Activated T-helper 1 cell treated with anti-CD3 and anti-CD28 coated beads, Interleukin-12 subunit alpha, Interleukin-12 subunit beta, Interleukin-2, Interleukin-4 antibody, amounts not matched to agents 30 ng/mL and 10 ng/mL and 1 ng/mL, durations not matched to agents 14 hours and 24 hours and 36 hours (primary cell): ENCODE measurements around the gene NET1. TPM values are rescaled to one million over a fixed set of nuclear protein-coding genes. Genes with fewer than 3 reads are reported as not detected.
"Not testable (repeated sequence)": the region's sequence is repeated elsewhere in the genome, so short reads cannot be mapped to it uniquely, and the experiment has no call there.

ENCODE experiments used
- DNase-seq: peaks from one replicate; pipeline ENCODE4 v3.0.0; 2021; ENCODE audit warnings: low spot score
- H3K27ac Mint-ChIP-seq: one replicate; pipeline ENCODE4 v1.8.0; 2021; ENCODE audit warnings: mild to moderate bottlenecking, mixed read lengths
- H3K27me3 Mint-ChIP-seq: one replicate; pipeline ENCODE4 v1.8.0; 2022; ENCODE audit warnings: mild to moderate bottlenecking, moderate library complexity, mixed read lengths; ENCODE audit not compliant: insufficient read depth
- H3K36me3 Mint-ChIP-seq: one replicate; pipeline ENCODE4 v1.8.0; 2021; ENCODE audit warnings: low read depth, mixed read lengths
- H3K4me1 Mint-ChIP-seq: one replicate; pipeline ENCODE4 v1.8.0; 2021; ENCODE audit warnings: low read depth, mixed read lengths
- H3K4me3 Mint-ChIP-seq: one replicate; pipeline ENCODE4 v1.8.0; 2021; ENCODE audit warnings: mild to moderate bottlenecking, moderate library complexity, mixed read lengths
- H3K9me3 Mint-ChIP-seq: one replicate; pipeline ENCODE4 v1.8.0; 2021; ENCODE audit warnings: mixed read lengths
- intact Hi-C: fragments of 100-400 bp; cut with micrococcal nuclease; formaldehyde crosslinking; loops from one replicate; pipeline ENCODE4 v1.15.1; 2024
- total RNA-seq: library from RNA; stranded (reverse); gene quantifications from 2 replicates; pipeline ENCODE4 v1.2.3, GENCODE V29; 2022

Gene NET1
- total RNA-seq, 1 donor from 2014 or later, result 40.3 TPM

- Mint-ChIP-seq H3K36me3 (no peaks in the 10 kb centered on the region), H3K27ac (no peak overlapping the region), H3K27me3 (no peaks in the 10 kb centered on the region), H3K4me1 (no peaks in the 10 kb centered on the region), H3K9me3 (no peaks in the 10 kb centered on the region), H3K4me3 (no peak overlapping the region)
- DNase-seq, result no peak
- intact Hi-C loops, result no loop called here
These were observed 53.7 kb downstream of the NET1 start for GRCh38 chr10:5465976-5466450.

- H3K9me3 Mint-ChIP-seq, result no peaks in the 10 kb centered on the region
- H3K36me3 Mint-ChIP-seq, result no peaks in the 10 kb centered on the region
- DNase-seq, result no peak
- H3K27me3 Mint-ChIP-seq, result no peaks in the 10 kb centered on the region
- intact Hi-C loops, result no loop called here
- no peaks in the 10 kb centered on the region for H3K4me1 Mint-ChIP-seq
- H3K4me3 Mint-ChIP-seq, result no peak overlapping the region
- no peak overlapping the region for H3K27ac Mint-ChIP-seq
These were observed 54.3 kb downstream of the NET1 start for GRCh38 chr10:5466451-5467206.

- Mint-ChIP-seq H3K27ac (no peak overlapping the region), H3K4me3 (no peak overlapping the region), H3K36me3 (no peaks in the 10 kb centered on the region), H3K4me1 (no peaks in the 10 kb centered on the region), H3K27me3 (no peaks in the 10 kb centered on the region), H3K9me3 (no peaks in the 10 kb centered on the region)
- intact Hi-C loops, result no loop called here
- DNase-seq, result no peak
These were observed 54.8 kb downstream of the NET1 start for GRCh38 chr10:5467207-5467535.

- Mint-ChIP-seq H3K4me1 (no peaks in the 10 kb centered on the region), H3K9me3 (no peaks in the 10 kb centered on the region), H3K4me3 (no peak overlapping the region), H3K27me3 (no peaks in the 10 kb centered on the region), H3K27ac (no peak overlapping the region), H3K36me3 (no peaks in the 10 kb centered on the region)
- intact Hi-C loops, result no loop called here
- no peak for DNase-seq
These were observed 55.4 kb downstream of the NET1 start for GRCh38 chr10:5467634-5468255.

- Mint-ChIP-seq H3K4me3 (no peak overlapping the region), H3K27ac (no peak overlapping the region)
These were observed 56.1 kb downstream of the NET1 start for GRCh38 chr10:5468262-5469106.

GRCh38 chr10:5469353-5470061, 57.1 kb downstream of the NET1 start:
- H3K4me3 Mint-ChIP-seq, result no peak overlapping the region

More at GRCh38 chr10:5468262-5469106, 56.1 kb downstream of the NET1 start:
- intact Hi-C loops, result no loop called here
- peaks cover 2% of the 10 kb centered on the region for H3K27me3 Mint-ChIP-seq
- no peaks in the 10 kb centered on the region for H3K36me3 Mint-ChIP-seq
- H3K9me3 Mint-ChIP-seq, result no peaks in the 10 kb centered on the region
- H3K4me1 Mint-ChIP-seq, result no peaks in the 10 kb centered on the region
- no peak for DNase-seq

GRCh38 chr10:5470062-5470751, 57.9 kb downstream of the NET1 start:
- H3K36me3 Mint-ChIP-seq, result no peaks in the 10 kb centered on the region
- intact Hi-C loops, result no loop called here
- no peaks in the 10 kb centered on the region for H3K4me1 Mint-ChIP-seq
- no peaks in the 10 kb centered on the region for H3K9me3 Mint-ChIP-seq
- DNase-seq, result no peak
- no peak overlapping the region for H3K27ac Mint-ChIP-seq
- H3K4me3 Mint-ChIP-seq, result no peak overlapping the region
- H3K27me3 Mint-ChIP-seq, result peaks cover 4% of the 10 kb centered on the region

More at GRCh38 chr10:5469353-5470061, 57.1 kb downstream of the NET1 start:
- Mint-ChIP-seq H3K9me3 (no peaks in the 10 kb centered on the region), H3K27me3 (peaks cover 4% of the 10 kb centered on the region), H3K36me3 (no peaks in the 10 kb centered on the region), H3K27ac (no peak overlapping the region), H3K4me1 (no peaks in the 10 kb centered on the region)
- DNase-seq, result no peak
- intact Hi-C loops, result no loop called here

- H3K9me3 Mint-ChIP-seq, H3K36me3 Mint-ChIP-seq, H3K27ac Mint-ChIP-seq, H3K4me1 Mint-ChIP-seq, intact Hi-C loops, DNase-seq, H3K27me3 Mint-ChIP-seq, H3K4me3 Mint-ChIP-seq: not testable (repeated sequence)
These were observed 62.3 kb downstream of the NET1 start for GRCh38 chr10:5474642-5475041.

GRCh38 chr10:5475088-5475487, 62.7 kb downstream of the NET1 start:
- H3K4me3 Mint-ChIP-seq, H3K27me3 Mint-ChIP-seq, H3K36me3 Mint-ChIP-seq, intact Hi-C loops, H3K27ac Mint-ChIP-seq, H3K4me1 Mint-ChIP-seq, DNase-seq, H3K9me3 Mint-ChIP-seq: not testable (repeated sequence)

GRCh38 chr10:5475974-5476807, 63.8 kb downstream of the NET1 start:
- intact Hi-C loops, DNase-seq, H3K9me3 Mint-ChIP-seq, H3K4me1 Mint-ChIP-seq, H3K27me3 Mint-ChIP-seq, H3K27ac Mint-ChIP-seq, H3K4me3 Mint-ChIP-seq, H3K36me3 Mint-ChIP-seq: not testable (repeated sequence)

DNA sequence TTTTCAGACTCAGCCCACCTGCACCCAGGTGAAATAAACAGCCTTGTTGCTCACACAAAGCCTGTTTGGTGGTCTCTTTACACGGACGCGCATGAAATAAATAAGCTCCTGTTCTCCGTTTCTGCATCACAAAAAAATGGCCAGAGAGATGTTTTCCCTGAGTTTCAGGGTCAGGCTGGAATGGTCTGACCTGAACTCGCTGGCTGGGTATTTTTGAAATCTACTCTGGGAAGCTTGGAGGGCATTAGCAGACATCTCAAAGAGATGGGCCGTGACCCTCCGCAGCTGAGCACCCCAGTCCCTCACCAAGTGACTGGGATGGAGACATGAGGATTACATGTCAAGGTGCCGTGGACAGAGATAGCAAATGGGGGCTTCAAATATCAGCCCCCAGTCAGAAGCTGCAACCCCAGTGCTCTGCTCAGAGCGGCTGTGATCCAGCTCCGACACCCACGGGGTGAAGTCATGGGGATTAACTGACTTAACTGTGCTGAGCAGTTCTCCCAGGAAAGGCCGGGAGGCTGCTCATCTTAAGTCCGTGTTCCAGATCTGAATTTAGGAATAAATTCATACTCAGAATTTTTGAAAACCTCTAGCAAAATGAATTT, 64.7 kb downstream of the NET1 start:
- no peaks in the 10 kb centered on the region for H3K9me3 Mint-ChIP-seq
- intact Hi-C loops, result no loop called here
- H3K4me1 Mint-ChIP-seq, result peaks cover 6% of the 10 kb centered on the region

More for the DNA sequence above, 64.7 kb downstream of the NET1 start:
- DNase-seq, result no peak
- Mint-ChIP-seq H3K27ac (no peak overlapping the region), H3K36me3 (no peaks in the 10 kb centered on the region), H3K4me3 (no peak overlapping the region), H3K27me3 (peaks cover 5% of the 10 kb centered on the region)
